GM23248 (cell line): ENCODE data around the gene VN1R5. TPM values are rescaled to one million over a fixed set of nuclear protein-coding genes. Genes with fewer than 3 reads are reported as not detected.

Source experiments
- DNase-seq: peaks from one replicate; pipeline ENCODE4 v3.0.0-alpha.2; 2015
- H2AFZ ChIP-seq: fragments of 200-600 bp; sonication (generic); 2 replicates; pipeline ENCODE4 v1.6.1; 2016; ENCODE audit warnings: antibody characterized with exemption
- H3F3A ChIP-seq: fragments of 200-600 bp; sonication (generic); 2 replicates; pipeline ENCODE4 v1.6.1; 2016; ENCODE audit warnings: mild to moderate bottlenecking, antibody characterized with exemption, mixed run types; ENCODE audit not compliant: insufficient read depth
- H3K27ac ChIP-seq: fragments of 200-600 bp; sonication (generic); 2 replicates; pipeline ENCODE4 v1.5.1; 2016; ENCODE audit warnings: mild to moderate bottlenecking
- H3K27me3 ChIP-seq: fragments of 200-600 bp; sonication (generic); replicated peaks from 2 replicates; pipeline ENCODE4 v1.6.1; 2016; ENCODE audit warnings: mild to moderate bottlenecking; ENCODE audit not compliant: insufficient read depth
- H3K36me3 ChIP-seq: fragments of 200-600 bp; sonication (generic); 2 replicates; pipeline ENCODE4 v1.6.1; 2016; ENCODE audit warnings: low read depth, mild to moderate bottlenecking
- H3K4me1 ChIP-seq: fragments of 200-600 bp; sonication (generic); 2 replicates; pipeline ENCODE4 v1.6.1; 2016; ENCODE audit warnings: mild to moderate bottlenecking; ENCODE audit not compliant: insufficient read depth
- H3K4me2 ChIP-seq: fragments of 200-600 bp; sonication (generic); one replicate; pipeline ENCODE4 v1.6.1; 2016; ENCODE audit warnings: mild to moderate bottlenecking; ENCODE audit not compliant: unreplicated experiment
- H3K4me3 ChIP-seq: fragments of 200-600 bp; sonication (generic); 2 replicates; pipeline ENCODE4 v1.5.1; 2016; ENCODE audit warnings: mild to moderate bottlenecking
- H3K79me2 ChIP-seq: fragments of 200-600 bp; sonication (generic); 2 replicates; pipeline ENCODE4 v1.6.1; 2016; ENCODE audit warnings: mild to moderate bottlenecking; ENCODE audit not compliant: insufficient read depth
- H3K9ac ChIP-seq: fragments of 200-600 bp; sonication (generic); 2 replicates; pipeline ENCODE4 v1.6.1; 2016; ENCODE audit warnings: mild to moderate bottlenecking
- H3K9me2 ChIP-seq: fragments of 200-600 bp; sonication (generic); 2 replicates; pipeline ENCODE4 v1.6.1; 2016; ENCODE audit warnings: mixed run types, mild to moderate bottlenecking, moderate library complexity; ENCODE audit not compliant: insufficient read depth
- H3K9me3 ChIP-seq: fragments of 200-600 bp; sonication (generic); one replicate; pipeline ENCODE4 v1.6.1; 2017; ENCODE audit warnings: low read depth
- H4K20me1 ChIP-seq: fragments of 200-600 bp; sonication (generic); 2 replicates; pipeline ENCODE4 v1.6.0; 2016; ENCODE audit not compliant: insufficient read depth
- EZH2 ChIP-seq: fragments of 200-600 bp; sonication (generic); IDR thresholded peaks from 2 replicates; pipeline ENCODE4 v1.6.1; 2018; ENCODE audit warnings: antibody characterized with exemption, mild to moderate bottlenecking; ENCODE audit not compliant: insufficient read depth, poor library complexity, severe bottlenecking
- EZH2phosphoT487 ChIP-seq: fragments of 200-600 bp; sonication (generic); IDR thresholded peaks from 2 replicates; pipeline ENCODE4 v1.6.1; 2018; ENCODE audit warnings: antibody characterized with exemption, moderate library complexity, mild to moderate bottlenecking, low read depth; ENCODE audit not compliant: insufficient read depth
- WGBS, 2 experiments: methylation state at CpG; one replicate each; pipeline ENCODE4 v1.1.6; 2015 to 2017; ENCODE audit warnings: low lambda C conversion rate in 2 of 2, low coverage in 1 of 2; ENCODE audit errors: missing lambda C conversion rate in 2 of 2; 5-methylcytosine and 5-hydroxymethylcytosine counted together
- in situ Hi-C: fragments of 300-500 bp; cut with MboI; formaldehyde crosslinking; loops from 2 replicates; pipeline ENCODE4 v1.15.0; 2020
- polyA plus RNA-seq: library from polyadenylated mRNA; unstranded; fragments of >200 nt; fragmentation: Nextera tagmentation; extraction: Ambion mirVana; gene quantifications from 2 replicates; pipeline ENCODE4 v1.2.1, GENCODE V29; 2016
- small RNA-seq: library from RNA; depleted of rRNA; stranded (forward); fragments of <200 nt; gene quantifications from one replicate; pipeline ENCODE3, GENCODE V24; 2014; ENCODE audit warnings: low read depth, low replicate concordance
- total RNA-seq: library from RNA; depleted of rRNA; stranded (reverse); fragments of >200 nt; shearing (Covaris generic); gene quantifications from 2 replicates; pipeline ENCODE4 v1.2.3, GENCODE V29; 2014; rRNA removed

VN1R5 gene
- total and polyA plus RNA-seq, 2 experiments from 2014 or later = not detected

GRCh38 chr1:247304031-247304430 is 48.2 kb downstream of the VN1R5 start:
- Histone ChIP-seq H3K27ac (no peak overlapping the region), H3K9ac (no peak overlapping the region), H3K4me3 (no peak overlapping the region), H3K36me3 (no peaks in the 10 kb centered on the region; the same call in 1 of the 2 replicates), H3F3A (no peaks in the 10 kb centered on the region), H3K4me1 (no peaks in the 10 kb centered on the region), H3K4me2 (no peak overlapping the region), H3K9me3 (no peaks in the 10 kb centered on the region), H3K27me3 (no peaks in the 10 kb centered on the region), H3K79me2 (no peaks in the 10 kb centered on the region), H4K20me1 (no peaks in the 10 kb centered on the region), H2AFZ (no peak overlapping the region), H3K9me2 (no peaks in the 10 kb centered on the region)
- no peak for DNase-seq
- in situ Hi-C loops = no loop called here
- TF ChIP-seq EZH2phosphoT487 (no peak), EZH2 (no peak)
- 97 to 100% methylated on average over 2 of the region's 2 CpGs for WGBS, 2 experiments

Small RNA genes within 50 kb of the gene (small RNA-seq; reads per million reads assigned to genes)
- gene RF00019 = not detected

Other genes starting within 250 kb of the VN1R5 start
- gene ZNF695, start 248.0 kb upstream of the VN1R5 start, total RNA-seq = 0.51 and 1.2 TPM in 2 replicates
- 1.1 and 2.0 TPM in 2 replicates for gene ZNF695, start 248.0 kb upstream of the VN1R5 start, polyA plus RNA-seq
- gene ZNF670, start 177.3 kb upstream of the VN1R5 start, total RNA-seq = 1.4 and 4.6 TPM in 2 replicates
- 2.8 and 2.9 TPM in 2 replicates for gene ZNF670, start 177.3 kb upstream of the VN1R5 start, polyA plus RNA-seq
- gene ZNF669, start 151.7 kb upstream of the VN1R5 start, total RNA-seq = 4.9 and 6.8 TPM in 2 replicates
- gene ZNF669, start 151.7 kb upstream of the VN1R5 start, polyA plus RNA-seq = 2.4 and 2.8 TPM in 2 replicates
- 14.1 and 15.6 TPM in 2 replicates for gene ZNF124, start 84.1 kb upstream of the VN1R5 start, total RNA-seq
- gene ZNF124, start 84.1 kb upstream of the VN1R5 start, polyA plus RNA-seq = 2.8 and 3.8 TPM in 2 replicates
- gene ZNF496, start 75.8 kb downstream of the VN1R5 start, total RNA-seq = 21.0 and 34.9 TPM in 2 replicates
- 6.7 and 8.2 TPM in 2 replicates for gene ZNF496, start 75.8 kb downstream of the VN1R5 start, polyA plus RNA-seq
- 0.76 and 2.3 TPM in 2 replicates for gene NLRP3, start 160.1 kb downstream of the VN1R5 start, total RNA-seq
- 0.28 and 0.84 TPM in 2 replicates for gene NLRP3, start 160.1 kb downstream of the VN1R5 start, polyA plus RNA-seq
- gene OR2B11, start 202.0 kb downstream of the VN1R5 start, total RNA-seq = not detected in 2 replicates
- gene OR2B11, start 202.0 kb downstream of the VN1R5 start, polyA plus RNA-seq = not detected in 2 replicates